HL-60 (cell line): Measurements from ENCODE around the gene PLA2G4E.

Experiments used
- POLR2AphosphoS5 ChIP-seq: IDR thresholded peaks from 2 replicates; pipeline ENCODE4 v1.6.1; 2012; ENCODE audit warnings: low read depth
- TF ChIP-seq, protein P1 (sequence below): IDR thresholded peaks from one replicate; pipeline ENCODE4 v1.5.1; 2011; ENCODE audit warnings: low read length, control low read depth, inconsistent platforms; ENCODE audit not compliant: insufficient read depth

DNA sequence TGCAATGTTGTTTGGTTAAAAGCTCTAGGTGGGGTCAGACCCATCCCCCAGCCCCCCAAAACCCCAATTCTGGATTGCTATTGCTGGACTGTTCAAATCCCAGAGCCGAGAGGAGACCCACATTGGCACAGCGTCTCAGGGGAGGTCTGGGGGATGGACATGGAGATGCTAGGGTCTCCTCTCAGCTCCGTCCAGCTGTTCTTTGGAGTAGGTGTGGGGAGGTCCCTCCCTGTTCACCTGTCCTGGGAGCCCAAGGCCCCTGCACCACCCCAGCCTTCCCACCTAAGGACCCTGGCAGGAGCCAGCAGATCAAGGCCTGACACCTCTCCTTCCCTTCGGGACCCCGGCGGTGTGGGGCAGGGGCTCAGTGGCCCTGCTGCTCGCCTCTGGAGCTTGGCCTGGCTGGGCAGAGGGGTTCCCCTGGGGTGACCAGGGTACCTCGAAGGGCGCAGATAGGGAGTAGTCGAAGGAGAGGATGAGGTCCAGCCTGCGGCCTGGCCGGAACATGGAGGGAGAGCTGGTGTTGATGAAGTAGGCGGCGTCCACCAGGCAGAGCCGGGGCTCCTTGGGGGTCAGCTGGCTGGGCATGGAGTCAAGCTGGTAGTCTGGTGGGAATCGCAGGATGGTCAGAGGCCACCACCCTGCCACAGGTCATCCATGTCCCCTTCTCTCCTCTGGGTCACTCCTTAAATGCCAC, 49.6 kb upstream of the PLA2G4E start:
- TF ChIP-seq, protein P1, sequence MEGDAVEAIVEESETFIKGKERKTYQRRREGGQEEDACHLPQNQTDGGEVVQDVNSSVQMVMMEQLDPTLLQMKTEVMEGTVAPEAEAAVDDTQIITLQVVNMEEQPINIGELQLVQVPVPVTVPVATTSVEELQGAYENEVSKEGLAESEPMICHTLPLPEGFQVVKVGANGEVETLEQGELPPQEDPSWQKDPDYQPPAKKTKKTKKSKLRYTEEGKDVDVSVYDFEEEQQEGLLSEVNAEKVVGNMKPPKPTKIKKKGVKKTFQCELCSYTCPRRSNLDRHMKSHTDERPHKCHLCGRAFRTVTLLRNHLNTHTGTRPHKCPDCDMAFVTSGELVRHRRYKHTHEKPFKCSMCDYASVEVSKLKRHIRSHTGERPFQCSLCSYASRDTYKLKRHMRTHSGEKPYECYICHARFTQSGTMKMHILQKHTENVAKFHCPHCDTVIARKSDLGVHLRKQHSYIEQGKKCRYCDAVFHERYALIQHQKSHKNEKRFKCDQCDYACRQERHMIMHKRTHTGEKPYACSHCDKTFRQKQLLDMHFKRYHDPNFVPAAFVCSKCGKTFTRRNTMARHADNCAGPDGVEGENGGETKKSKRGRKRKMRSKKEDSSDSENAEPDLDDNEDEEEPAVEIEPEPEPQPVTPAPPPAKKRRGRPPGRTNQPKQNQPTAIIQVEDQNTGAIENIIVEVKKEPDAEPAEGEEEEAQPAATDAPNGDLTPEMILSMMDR, result no peak
- TF ChIP-seq POLR2AphosphoS5, result no peak
